Naive B cell (primary cell): ENCODE data around the gene S100A7A. TPM values are rescaled to one million over a fixed set of nuclear protein-coding genes. Genes with fewer than 3 reads are reported as not detected.

Experiments
- ATAC-seq, 2 donors: fragments of 150-1000 bp; cut with Tn5 transposase; 2 replicates each; pipeline ENCODE4 v1.10.0; 2021; ENCODE audit warnings: low read depth in 2 of 2, mild to moderate bottlenecking in 2 of 2, moderate library complexity in 2 of 2
- DNase-seq: peaks from one replicate; pipeline ENCODE4 v3.0.0; 2022
- H3K27ac Mint-ChIP-seq, 6 donors: one replicate each; pipeline ENCODE4 v1.8.0; 2020 to 2022; ENCODE audit warnings: mild to moderate bottlenecking in 6 of 6, mixed read lengths in 6 of 6, moderate library complexity in 5 of 6, inconsistent platforms in 2 of 6
- H3K27me3 Mint-ChIP-seq, 3 donors: one replicate each; pipeline ENCODE4 v1.8.0; 2021 to 2022; ENCODE audit warnings: mixed read lengths in 3 of 3, mild to moderate bottlenecking in 1 of 3
- H3K36me3 Mint-ChIP-seq, 2 donors: one replicate each; pipeline ENCODE4 v1.8.0; 2020 to 2022; ENCODE audit warnings: mixed read lengths in 2 of 2, inconsistent platforms in 1 of 2, mild to moderate bottlenecking in 1 of 2
- H3K4me1 Mint-ChIP-seq, 3 donors: one replicate each; pipeline ENCODE4 v1.8.0; 2020 to 2022; ENCODE audit warnings: mixed read lengths in 3 of 3, inconsistent platforms in 1 of 3, mild to moderate bottlenecking in 1 of 3, moderate library complexity in 1 of 3
- H3K4me3 Mint-ChIP-seq, 8 donors: one replicate each; pipeline ENCODE4 v1.8.0; 2020 to 2022; ENCODE audit warnings: mild to moderate bottlenecking in 8 of 8, mixed read lengths in 8 of 8, moderate library complexity in 8 of 8, inconsistent platforms in 2 of 8
- H3K9me3 Mint-ChIP-seq, 7 donors: one replicate each; pipeline ENCODE4 v1.8.0; 2020 to 2022; ENCODE audit warnings: mixed read lengths in 7 of 7, mild to moderate bottlenecking in 5 of 7, inconsistent platforms in 2 of 7, moderate library complexity in 1 of 7
- polyA plus RNA-seq, 6 donors: library from polyadenylated mRNA; unstranded; fragments of 300-500 nt; fragmentation: Illumina TruSeq; gene quantifications; one replicate each; pipeline ENCODE4 v1.2.3, GENCODE V29; 2021; ENCODE audit warnings: low read depth in 6 of 6

The S100A7A gene
- polyA plus RNA-seq, 6 donors from 2014 or later = not detected

DNA sequence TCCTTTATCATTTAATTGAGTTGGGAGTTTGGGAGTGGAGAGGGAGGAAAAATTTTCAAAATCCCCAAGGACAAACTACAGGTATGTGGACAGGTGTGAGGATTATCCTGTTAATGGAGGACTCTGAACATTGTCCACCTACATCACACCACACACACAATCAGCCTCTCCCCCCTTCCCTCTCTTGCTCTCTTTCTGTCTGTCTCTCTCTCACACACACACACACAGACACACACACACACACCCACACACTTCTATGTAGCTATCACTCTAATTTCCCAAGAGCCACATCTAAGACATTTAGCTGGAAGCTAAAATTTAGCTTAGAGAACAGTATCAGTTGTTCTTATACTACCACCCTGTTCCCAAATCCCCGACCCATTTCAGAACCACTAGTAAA lies 26.9 kb upstream of the S100A7A start:
- no peaks in the 10 kb centered on the region for H3K36me3 Mint-ChIP-seq
- H3K27me3 Mint-ChIP-seq = peaks cover 25 to 46% (median 39%) of the 10 kb centered on the region in 3 donors
- H3K4me3 Mint-ChIP-seq = no peak overlapping the region
- H3K9me3 Mint-ChIP-seq = no peaks in the 10 kb centered on the region
- ATAC-seq = no peak
- H3K27ac Mint-ChIP-seq = no peak overlapping the region
- H3K4me1 Mint-ChIP-seq = no peaks in the 10 kb centered on the region
- no peak for DNase-seq

DNA sequence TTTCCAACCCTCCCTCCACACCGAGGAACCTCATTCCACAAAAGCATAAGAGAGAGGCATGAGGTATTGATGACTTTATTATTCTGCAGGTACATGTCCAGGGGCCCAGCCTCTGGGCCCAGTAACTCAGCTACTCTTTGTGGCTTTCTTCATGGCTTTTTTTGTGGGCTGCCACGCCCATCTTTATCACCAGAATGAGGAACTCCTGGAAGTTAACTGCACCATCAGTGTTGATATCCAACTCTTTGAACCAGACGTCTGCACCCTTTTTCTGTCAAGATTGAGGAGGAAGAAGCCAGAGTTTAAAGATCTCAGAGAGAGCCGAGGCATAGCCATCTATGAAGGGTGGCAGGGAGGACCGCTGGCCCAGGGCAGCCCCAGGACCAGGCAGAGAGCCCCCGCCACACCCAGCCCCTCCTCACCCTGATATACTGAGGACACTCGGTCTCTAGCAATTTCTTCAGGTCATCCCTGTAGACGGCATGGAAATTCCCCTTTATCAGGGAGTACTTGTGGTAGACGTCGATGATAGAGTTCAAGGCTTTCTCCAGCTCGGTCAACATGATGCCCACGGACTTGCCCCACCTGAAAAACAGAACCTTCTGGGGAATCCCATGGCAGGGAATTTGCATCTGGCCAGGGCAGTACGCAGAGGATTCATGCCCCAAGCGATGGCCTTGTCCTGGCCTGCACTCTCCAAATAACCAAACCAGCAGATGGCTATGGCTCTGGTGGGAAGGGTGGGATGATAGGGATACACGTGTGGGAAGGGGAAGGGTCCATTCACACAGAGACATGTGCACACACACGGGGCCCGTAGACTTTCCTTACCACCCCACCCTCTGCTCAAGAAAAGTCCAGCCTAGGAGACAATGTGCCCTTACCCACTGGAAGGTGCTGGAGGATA lies 26.1 kb upstream of the S100A7A start:
- ATAC-seq = no peak
- DNase-seq = no peak
- Mint-ChIP-seq H3K27me3 (peaks cover 17 to 54% (median 46%) of the 10 kb centered on the region in 3 donors), H3K4me1 (no peaks in the 10 kb centered on the region), H3K4me3 (no peak overlapping the region), H3K36me3 (no peaks in the 10 kb centered on the region), H3K27ac (no peak overlapping the region), H3K9me3 (no peaks in the 10 kb centered on the region)

DNA sequence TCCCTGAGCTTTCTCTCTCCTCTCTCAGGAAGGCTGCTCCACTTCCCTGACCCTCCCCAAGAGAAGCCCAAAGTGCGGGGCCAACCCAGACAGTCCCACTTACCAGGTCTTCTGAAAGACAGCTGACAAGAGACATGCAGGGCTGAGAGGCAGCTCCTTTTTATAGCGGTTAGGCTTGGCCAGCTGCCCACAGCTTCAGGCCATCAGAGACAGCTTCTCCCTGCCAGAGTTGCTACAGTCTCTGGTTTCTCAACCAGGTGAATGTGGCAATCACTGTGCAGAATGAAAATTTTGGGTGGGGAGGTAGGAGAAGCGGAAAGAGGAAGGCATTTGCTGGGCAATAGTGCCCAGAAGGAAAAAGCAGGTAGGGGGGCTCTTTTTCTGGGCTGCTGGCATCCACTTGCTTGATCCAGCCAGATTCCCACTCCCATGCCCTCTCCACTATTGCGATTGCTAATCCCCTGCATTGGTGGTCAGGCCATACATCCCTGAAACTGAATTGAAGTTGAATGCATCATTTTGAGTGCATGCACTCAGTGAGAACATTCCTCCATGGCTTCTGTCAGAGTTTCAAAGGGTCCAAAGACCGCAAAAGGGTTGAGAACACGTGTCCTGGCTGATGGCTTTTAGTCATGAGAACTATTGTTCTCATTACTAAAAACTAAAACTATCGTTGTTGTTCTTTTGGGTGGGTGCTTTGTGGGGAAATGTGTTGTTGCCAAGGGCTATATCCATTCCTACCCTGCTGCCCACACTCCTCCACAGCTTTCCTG lies 25.2 kb upstream of the S100A7A start, which contains the start of gene S100A8:
S100A8 (minus strand) TSS at position 136 of the 773 bp plus-strand sequence. CDS start 538 bp downstream, outside the sequence.
- Mint-ChIP-seq H3K27ac (no peak within 1 kb of the TSS), H3K9me3 (no peaks in the 10 kb centered on the region), H3K36me3 (no peaks in the 10 kb centered on the region), H3K27me3 (peaks cover 23 to 62% (median 55%) of the 10 kb centered on the region in 3 donors), H3K4me1 (no peaks in the 10 kb centered on the region), H3K4me3 (no peak within 1 kb of the TSS)
- DNase-seq = no peak
- no peak for ATAC-seq

DNA sequence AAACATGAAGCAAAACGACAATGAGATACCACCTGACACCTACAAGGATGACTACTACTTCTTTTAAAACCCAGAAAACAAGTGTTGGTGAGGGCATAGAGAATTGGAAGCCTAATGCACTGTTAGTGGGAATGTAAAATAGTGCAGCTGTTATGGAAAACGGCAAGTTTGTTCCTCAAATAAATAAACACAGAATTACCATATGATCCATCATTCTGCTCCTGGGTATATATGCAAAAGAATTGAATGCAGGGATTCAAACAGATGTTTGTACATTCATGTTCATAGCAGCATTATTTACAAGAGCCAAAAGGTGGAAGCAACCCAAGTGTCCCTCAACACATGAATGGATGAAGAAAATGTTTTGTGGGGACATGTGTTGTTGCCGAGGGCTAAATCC lies 24.1 kb upstream of the S100A7A start:
- H3K4me3 Mint-ChIP-seq = no peak overlapping the region
- H3K9me3 Mint-ChIP-seq = no peaks in the 10 kb centered on the region

DNA sequence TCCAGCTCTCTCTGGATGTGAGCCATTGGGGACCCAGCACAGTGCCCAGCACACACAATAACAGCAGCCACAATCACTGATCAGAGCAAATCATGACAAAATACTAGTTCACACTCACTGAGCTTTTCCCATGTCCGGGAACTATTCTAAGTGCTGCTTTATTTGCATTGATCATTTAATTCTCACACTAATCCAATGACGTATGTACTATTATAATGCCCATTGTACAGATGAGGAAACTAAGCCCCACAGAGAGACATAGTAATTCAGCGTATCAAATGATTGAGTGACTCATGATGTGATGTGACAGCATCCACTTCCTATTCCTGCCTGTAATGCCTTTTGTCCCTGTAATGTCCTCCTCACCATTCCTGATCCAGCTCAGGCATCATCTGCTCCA lies 23.5 kb upstream of the S100A7A start:
- Mint-ChIP-seq H3K36me3 (no peaks in the 10 kb centered on the region), H3K4me1 (no peaks in the 10 kb centered on the region), H3K27me3 (peaks cover 24 to 65% (median 61%) of the 10 kb centered on the region in 3 donors), H3K4me3 (no peak overlapping the region), H3K27ac (no peak overlapping the region), H3K9me3 (no peaks in the 10 kb centered on the region)
- no peak for DNase-seq
- no peak for ATAC-seq

More for the DNA sequence above, 24.1 kb upstream of the S100A7A start:
- Mint-ChIP-seq H3K27me3 (peaks cover 24 to 67% (median 60%) of the 10 kb centered on the region in 3 donors), H3K4me1 (no peaks in the 10 kb centered on the region), H3K36me3 (no peaks in the 10 kb centered on the region), H3K27ac (no peak overlapping the region)
- no peak for ATAC-seq
- DNase-seq = no peak

DNA sequence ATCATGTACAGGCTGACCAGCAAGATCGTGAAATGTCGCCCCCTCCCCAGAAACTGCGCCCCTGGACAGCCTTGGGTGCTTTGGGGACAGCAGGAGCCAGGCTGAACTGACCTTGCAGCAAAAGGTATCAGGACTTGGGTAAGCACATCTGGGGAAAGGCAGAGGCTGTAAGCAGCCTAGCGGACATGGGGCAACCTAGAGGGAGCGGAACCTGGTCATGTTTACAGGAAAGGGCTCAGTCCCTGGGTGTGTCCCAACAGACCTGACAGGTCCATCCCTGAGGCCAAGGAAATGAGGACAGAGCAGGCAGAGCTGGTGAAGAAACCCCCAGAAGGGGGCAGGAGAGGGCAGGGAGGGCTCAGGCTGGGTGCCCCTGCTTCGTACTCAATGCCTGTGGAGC lies 22.4 kb upstream of the S100A7A start:
- H3K4me1 Mint-ChIP-seq = no peaks in the 10 kb centered on the region
- no peaks in the 10 kb centered on the region for H3K36me3 Mint-ChIP-seq
- no peak overlapping the region for H3K27ac Mint-ChIP-seq
- no peaks in the 10 kb centered on the region for H3K9me3 Mint-ChIP-seq
- DNase-seq (no peak), ATAC-seq (no peak)
- H3K4me3 Mint-ChIP-seq = no peak overlapping the region
- H3K27me3 Mint-ChIP-seq = peaks cover 24 to 69% (median 65%) of the 10 kb centered on the region in 3 donors

DNA sequence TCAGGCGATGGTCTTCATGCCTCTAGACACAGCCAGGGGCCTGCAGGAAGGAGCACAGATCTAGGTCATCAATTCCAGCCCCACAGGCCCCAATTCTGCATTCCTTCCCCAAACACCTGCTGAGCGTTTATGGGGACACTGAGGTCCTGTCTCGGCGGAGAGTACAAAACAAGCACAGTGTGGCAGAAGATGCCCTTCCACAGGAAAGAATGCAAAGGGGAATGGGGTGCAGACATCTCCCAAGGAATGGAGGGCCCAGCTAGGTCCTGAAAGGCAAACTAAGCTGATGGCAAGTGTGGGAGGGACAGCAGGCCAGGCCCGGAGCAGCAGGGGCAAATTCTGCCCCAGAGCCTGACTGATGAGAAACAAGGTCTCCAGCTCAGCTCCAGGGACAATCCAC lies 21.9 kb upstream of the S100A7A start:
- no peak overlapping the region for H3K27ac Mint-ChIP-seq
- no peak for ATAC-seq
- DNase-seq = no peak
- H3K4me1 Mint-ChIP-seq = no peaks in the 10 kb centered on the region
- peaks cover 24 to 70% (median 67%) of the 10 kb centered on the region in 3 donors for H3K27me3 Mint-ChIP-seq
- H3K4me3 Mint-ChIP-seq = no peak overlapping the region
- no peaks in the 10 kb centered on the region for H3K9me3 Mint-ChIP-seq
- no peaks in the 10 kb centered on the region for H3K36me3 Mint-ChIP-seq

DNA sequence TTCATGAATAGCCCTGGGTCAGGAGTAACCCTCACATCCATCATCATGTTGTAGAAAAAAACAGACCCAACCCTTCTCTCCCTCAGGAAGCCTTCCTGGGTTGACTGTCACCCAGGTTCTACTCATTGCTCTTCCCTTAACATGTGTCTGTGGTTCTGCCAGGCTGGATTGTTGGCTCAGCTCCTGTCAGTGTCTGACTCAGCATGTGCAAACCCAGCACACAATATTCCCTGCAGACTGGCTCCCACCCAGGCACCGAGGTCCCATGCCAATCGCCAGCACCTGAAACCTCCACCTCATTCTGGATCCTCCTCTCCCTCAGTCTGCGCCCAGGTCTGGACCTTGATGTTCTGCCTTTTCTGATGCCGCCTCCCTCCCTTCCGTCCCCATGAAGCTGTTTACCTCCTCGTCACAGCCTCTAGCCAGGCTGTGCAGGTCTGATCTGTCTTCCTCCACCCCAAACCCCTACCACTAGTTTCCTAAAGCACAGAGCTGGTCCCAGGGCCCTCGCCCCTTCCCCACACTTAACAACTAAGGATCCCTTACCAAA lies 21.1 kb upstream of the S100A7A start:
- DNase-seq (no peak), ATAC-seq (no peak)
- Mint-ChIP-seq H3K4me3 (no peak overlapping the region), H3K27ac (no peak overlapping the region), H3K27me3 (peaks cover 16 to 71% (median 65%) of the 10 kb centered on the region in 3 donors), H3K4me1 (no peaks in the 10 kb centered on the region), H3K36me3 (no peaks in the 10 kb centered on the region), H3K9me3 (no peaks in the 10 kb centered on the region)

DNA sequence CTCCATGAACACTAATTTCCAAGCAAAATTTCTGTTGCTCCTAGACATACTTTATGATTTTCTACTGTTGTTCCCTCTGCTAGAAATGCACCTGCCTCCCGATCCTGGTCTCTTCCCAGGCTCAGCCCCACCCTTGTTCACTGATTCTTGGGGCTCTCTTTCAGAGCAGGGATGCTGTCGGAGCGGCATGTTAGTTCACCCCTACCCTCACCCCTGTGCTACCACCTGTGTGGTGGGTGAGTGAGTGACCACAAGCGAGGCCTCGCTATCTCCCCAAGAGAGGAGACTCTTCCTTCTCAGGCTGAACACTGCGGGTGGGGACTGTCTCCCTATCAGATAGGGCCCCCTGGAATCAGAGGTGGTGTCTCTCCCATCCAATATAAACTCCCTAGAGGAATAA lies 20.5 kb upstream of the S100A7A start:
- Mint-ChIP-seq H3K36me3 (no peaks in the 10 kb centered on the region), H3K4me1 (no peaks in the 10 kb centered on the region)
- ATAC-seq = no peak

DNA sequence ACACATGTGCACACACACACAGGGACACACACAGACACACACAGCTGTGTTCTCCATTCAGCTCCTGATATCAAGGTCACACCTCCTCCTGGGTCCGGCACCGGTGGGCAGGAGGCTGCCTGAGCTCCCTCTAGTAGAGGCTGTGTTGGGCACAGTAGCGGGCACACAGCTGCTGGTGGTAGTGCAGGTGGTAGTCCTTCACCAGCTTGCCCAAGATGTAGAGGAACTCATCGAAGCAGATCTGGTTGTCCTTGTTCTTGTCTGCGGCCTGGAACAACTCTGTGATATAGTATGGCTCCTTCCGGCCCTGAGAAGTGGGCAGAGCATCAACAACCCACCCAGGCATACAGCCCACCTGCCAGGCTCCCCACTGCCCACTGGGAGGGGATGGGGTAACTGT lies 19.9 kb upstream of the S100A7A start:
- Mint-ChIP-seq H3K4me1 (no peaks in the 10 kb centered on the region), H3K9me3 (no peaks in the 10 kb centered on the region), H3K4me3 (no peak overlapping the region), H3K27ac (no peak overlapping the region), H3K36me3 (no peaks in the 10 kb centered on the region), H3K27me3 (peaks cover 16 to 66% (median 62%) of the 10 kb centered on the region in 3 donors)
- DNase-seq = no peak
- ATAC-seq = no peak

More for the DNA sequence above, 20.5 kb upstream of the S100A7A start:
- Mint-ChIP-seq H3K27ac (no peak overlapping the region), H3K9me3 (no peaks in the 10 kb centered on the region), H3K4me3 (no peak overlapping the region), H3K27me3 (peaks cover 16 to 72% (median 63%) of the 10 kb centered on the region in 3 donors)
- no peak for DNase-seq

DNA sequence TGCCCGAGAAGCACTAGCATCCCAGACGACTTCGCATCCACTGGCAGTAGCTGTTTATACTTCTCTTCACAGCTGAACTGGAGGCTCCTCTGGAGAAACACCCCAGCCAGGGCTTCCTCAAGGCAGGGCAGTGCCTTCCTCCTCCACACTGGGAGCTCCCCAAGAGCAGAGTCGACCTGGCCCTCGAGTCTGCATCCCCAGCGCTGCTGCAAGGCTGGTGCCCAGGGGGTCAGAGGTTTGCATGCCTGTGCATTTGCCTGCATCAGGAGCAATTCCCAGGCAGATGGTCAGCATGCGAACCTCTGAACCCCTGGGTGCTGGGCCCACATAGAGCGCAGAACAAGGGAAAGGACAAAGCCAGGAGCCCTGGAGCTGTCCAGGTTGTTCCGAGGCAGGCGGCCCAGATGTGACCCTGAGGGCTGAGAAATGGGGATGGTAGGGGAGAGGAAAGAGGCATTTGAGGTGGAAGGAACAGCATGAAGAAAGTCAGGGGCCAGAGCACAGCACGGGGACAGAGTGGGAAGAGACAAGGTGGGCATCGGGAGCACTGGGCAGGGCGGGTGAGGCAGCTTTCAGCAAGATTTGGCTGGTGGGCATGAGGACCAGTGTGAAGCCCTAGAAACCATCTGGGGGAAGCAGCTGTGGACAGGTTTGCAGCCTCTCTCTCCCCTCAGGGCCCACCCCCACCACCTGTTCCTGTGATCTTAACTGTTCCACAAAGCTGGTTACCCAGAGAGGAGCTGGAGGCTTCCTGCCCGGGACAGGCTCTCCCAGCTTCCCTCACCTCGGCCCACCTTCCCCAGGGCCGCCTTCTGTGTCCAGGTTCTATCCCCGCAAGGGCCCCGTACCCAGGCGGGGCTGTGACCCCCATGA lies 19.0 kb upstream of the S100A7A start:
- H3K27ac Mint-ChIP-seq = no peak overlapping the region
- peaks cover 12 to 63% (median 62%) of the 10 kb centered on the region in 3 donors for H3K27me3 Mint-ChIP-seq
- no peaks in the 10 kb centered on the region for H3K4me1 Mint-ChIP-seq
- no peaks in the 10 kb centered on the region for H3K9me3 Mint-ChIP-seq
- no peak for DNase-seq
- H3K36me3 Mint-ChIP-seq = no peaks in the 10 kb centered on the region
- no peak for ATAC-seq
- no peak overlapping the region for H3K4me3 Mint-ChIP-seq

DNA sequence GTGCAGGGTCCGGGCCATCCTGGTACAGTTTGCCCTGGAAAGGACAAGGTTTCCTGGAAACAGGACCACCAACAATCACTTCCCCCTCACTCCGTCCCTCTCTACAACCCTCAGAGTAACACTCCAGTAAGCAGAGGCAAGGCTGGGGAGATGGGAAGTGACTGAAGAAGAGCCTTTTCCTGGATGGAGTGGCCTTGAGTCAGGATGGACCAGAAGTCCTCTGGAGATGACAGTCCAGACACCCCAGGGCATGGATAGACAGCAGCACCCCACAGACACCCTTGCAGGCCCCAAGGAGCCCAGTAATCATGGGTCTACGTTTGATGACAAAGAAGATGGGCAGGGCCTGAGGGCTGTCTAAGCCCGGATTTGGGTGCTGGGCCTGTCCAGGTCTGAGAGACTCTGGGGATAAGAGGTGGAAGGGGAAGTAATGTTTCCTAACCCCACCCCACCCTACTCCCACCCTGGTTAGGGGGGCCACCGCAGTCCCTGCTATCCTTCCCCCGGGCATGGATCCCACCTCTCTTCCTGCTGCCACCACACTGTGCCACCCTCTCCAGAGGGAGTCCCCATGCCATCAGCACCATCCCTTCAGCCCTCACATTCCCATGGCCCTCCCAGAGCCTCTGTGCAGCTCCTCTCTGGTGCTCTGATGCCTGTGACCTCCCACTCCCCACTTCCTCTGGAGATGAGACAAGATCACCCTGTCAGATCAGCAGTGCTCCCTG lies 18.2 kb upstream of the S100A7A start:
- Mint-ChIP-seq H3K9me3 (no peaks in the 10 kb centered on the region), H3K4me1 (no peaks in the 10 kb centered on the region), H3K36me3 (no peaks in the 10 kb centered on the region), H3K4me3 (no peak overlapping the region), H3K27me3 (peaks cover 11 to 60% (median 59%) of the 10 kb centered on the region in 3 donors), H3K27ac (no peak overlapping the region)
- DNase-seq (no peak), ATAC-seq (no peak)
